ENCODE measurements around the gene BMP6.

Gene BMP6

DNA sequence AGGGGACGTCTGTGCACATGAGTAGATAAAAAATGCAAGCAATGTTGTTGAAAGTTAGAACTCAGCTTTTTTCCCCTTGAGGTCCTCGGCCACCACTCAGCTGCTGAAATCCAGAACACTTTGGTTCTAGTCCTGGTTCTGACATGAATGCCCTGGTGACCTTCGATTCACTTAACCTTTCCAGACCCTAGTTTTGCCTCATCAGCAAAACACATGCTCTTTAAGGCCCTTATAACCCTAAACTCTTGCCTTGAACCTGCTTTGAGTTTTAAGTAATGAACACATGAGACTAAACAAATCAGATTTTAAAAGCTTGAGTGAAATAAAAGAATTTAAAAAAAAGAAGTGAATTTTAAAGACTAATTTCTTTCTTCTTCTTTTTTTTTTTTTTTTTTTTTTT, 33.4 kb downstream of the BMP6 start:
- no peaks in the 10 kb centered on the region for H3K4me1 ChIP-seq (ENCODE audit: control insufficient read depth, insufficient read depth, low read length)
- no peaks in the 10 kb centered on the region for H3K36me3 ChIP-seq (ENCODE audit: control insufficient read depth, insufficient read depth, low read length)
- H3K9me3 ChIP-seq (ENCODE audit: control insufficient read depth, insufficient read depth, low read length) = no peaks in the 10 kb centered on the region
- H3K9ac ChIP-seq (ENCODE audit: low read depth, low read length) = no peak overlapping the region
- H3K27me3 ChIP-seq (ENCODE audit: control insufficient read depth, insufficient read depth, low read length) = no peaks in the 10 kb centered on the region
- H3K4me3 ChIP-seq (ENCODE audit: low read depth, low read length) = no peak overlapping the region

DNA sequence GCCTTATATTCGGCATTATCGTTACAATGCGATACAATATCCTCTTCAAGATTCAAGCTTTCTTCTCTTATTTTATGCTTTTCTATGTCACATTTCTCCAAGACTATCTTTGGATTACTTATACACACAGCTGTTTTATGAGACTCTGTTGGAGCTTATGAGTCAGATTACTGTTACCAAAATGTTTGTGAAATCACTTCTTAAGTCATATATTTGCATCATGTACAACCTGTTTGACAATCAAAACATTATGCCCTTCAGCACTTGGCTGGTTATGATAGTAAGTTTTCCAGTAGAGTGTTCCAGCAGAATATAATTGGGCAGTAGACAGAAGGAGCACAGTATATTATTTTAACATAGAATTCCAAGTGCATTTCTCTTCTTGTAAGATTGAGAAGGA, 35.2 kb downstream of the BMP6 start:
- H3K9ac ChIP-seq (ENCODE audit: low read depth, low read length) = no peak overlapping the region
- H3K4me1 ChIP-seq (ENCODE audit: control insufficient read depth, insufficient read depth, low read length) = no peaks in the 10 kb centered on the region
- H3K36me3 ChIP-seq (ENCODE audit: control insufficient read depth, insufficient read depth, low read length) = no peaks in the 10 kb centered on the region
- no peaks in the 10 kb centered on the region for H3K27me3 ChIP-seq (ENCODE audit: control insufficient read depth, insufficient read depth, low read length)
- no peaks in the 10 kb centered on the region for H3K9me3 ChIP-seq (ENCODE audit: control insufficient read depth, insufficient read depth, low read length)
- H3K4me3 ChIP-seq (ENCODE audit: low read depth, low read length) = no peak overlapping the region

DNA sequence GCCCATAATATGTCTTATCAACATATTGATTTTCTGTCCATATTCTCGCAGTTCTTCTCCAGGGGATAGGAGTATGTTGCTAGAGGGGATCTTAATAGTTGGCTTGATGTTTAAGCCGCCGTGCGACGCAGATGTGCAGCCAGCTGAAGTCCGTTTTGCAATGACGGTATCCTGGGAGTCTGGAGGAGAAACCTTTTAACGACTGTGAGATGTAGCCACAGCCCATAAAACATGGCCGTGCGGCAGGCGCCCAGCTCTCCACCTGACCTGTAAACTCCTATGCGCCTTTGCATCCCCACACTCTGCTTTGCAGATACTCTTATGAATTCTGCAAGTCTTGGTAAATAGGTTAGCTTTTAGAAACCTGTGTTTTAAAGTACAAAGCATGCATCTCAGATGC, 36.9 kb downstream of the BMP6 start:
- no peak overlapping the region for H3K4me3 ChIP-seq (ENCODE audit: low read depth, low read length)
- H3K36me3 ChIP-seq (ENCODE audit: control insufficient read depth, insufficient read depth, low read length) = no peaks in the 10 kb centered on the region
- H3K4me1 ChIP-seq (ENCODE audit: control insufficient read depth, insufficient read depth, low read length) = no peaks in the 10 kb centered on the region
- H3K9ac ChIP-seq (ENCODE audit: low read depth, low read length) = no peak overlapping the region
- no peaks in the 10 kb centered on the region for H3K27me3 ChIP-seq (ENCODE audit: control insufficient read depth, insufficient read depth, low read length)
- H3K9me3 ChIP-seq (ENCODE audit: control insufficient read depth, insufficient read depth, low read length) = no peaks in the 10 kb centered on the region

DNA sequence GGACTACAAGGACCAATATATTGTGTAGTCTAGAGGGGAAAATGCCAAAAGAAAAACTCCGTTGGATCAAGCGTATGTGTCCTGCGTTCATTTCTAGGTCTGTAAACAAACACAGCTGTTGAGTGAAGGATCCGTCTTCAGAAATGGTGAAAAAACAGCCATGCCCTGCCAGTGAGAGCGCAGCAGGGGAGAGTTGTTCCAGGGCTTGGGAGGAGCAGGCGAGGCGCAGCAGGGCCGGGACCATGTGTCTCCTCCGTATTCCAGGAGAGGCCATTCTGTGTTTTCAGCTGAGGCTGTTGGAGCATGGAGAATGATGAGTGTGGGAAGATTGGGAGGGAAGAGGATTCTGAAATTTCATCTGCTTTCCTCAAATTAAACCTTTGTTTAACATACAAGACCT, 38.0 kb downstream of the BMP6 start:
- Histone ChIP-seq H3K9me3 (ENCODE audit: control insufficient read depth, insufficient read depth, low read length) (no peaks in the 10 kb centered on the region), H3K4me3 (ENCODE audit: low read depth, low read length) (no peak overlapping the region), H3K27me3 (ENCODE audit: control insufficient read depth, insufficient read depth, low read length) (no peaks in the 10 kb centered on the region), H3K9ac (ENCODE audit: low read depth, low read length) (no peak overlapping the region), H3K4me1 (ENCODE audit: control insufficient read depth, insufficient read depth, low read length) (peaks cover 1% of the 10 kb centered on the region), H3K36me3 (ENCODE audit: control insufficient read depth, insufficient read depth, low read length) (no peaks in the 10 kb centered on the region)

DNA sequence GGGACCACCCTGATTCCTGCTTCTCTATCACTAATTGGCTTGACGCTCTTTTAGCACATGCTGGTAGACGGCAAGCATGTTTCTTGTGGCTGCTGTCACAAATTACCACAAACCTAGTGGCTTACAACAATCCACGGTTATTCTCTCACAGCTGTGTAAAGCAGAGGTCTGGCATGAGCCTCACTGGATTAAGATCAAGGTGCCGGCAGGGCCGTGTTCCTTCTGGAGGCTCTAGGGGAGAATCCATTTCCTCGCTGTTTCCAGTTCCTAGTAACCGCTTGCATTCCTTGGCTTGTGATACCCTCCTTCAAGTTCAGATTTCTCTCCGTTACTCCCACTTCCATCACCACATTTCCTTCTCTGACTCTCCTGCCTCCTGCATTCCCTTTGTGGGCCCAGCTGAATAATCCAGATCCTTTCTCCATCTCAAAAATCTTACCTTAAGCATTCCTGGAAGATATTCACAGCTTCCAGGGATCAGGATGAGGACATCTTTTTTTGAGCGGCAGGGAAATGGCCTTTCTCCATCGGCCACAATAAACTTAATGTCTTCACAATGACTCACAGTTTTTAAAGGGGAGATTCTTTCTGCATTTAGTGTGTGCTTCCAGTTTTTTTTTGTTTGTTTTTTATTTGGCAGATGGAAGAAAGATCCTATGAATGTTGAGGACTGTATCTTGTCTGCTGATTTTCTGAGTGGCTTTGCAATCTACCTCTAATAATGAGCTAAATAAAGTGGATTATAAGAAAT, 39.9 kb downstream of the BMP6 start:
- Histone ChIP-seq H3K36me3 (ENCODE audit: control insufficient read depth, insufficient read depth, low read length) (no peaks in the 10 kb centered on the region), H3K4me3 (ENCODE audit: low read depth, low read length) (no peak overlapping the region), H3K4me1 (ENCODE audit: control insufficient read depth, insufficient read depth, low read length) (peaks cover 10% of the 10 kb centered on the region), H3K27me3 (ENCODE audit: control insufficient read depth, insufficient read depth, low read length) (no peaks in the 10 kb centered on the region), H3K9me3 (ENCODE audit: control insufficient read depth, insufficient read depth, low read length) (no peaks in the 10 kb centered on the region), H3K9ac (ENCODE audit: low read depth, low read length) (no peak overlapping the region)

DNA sequence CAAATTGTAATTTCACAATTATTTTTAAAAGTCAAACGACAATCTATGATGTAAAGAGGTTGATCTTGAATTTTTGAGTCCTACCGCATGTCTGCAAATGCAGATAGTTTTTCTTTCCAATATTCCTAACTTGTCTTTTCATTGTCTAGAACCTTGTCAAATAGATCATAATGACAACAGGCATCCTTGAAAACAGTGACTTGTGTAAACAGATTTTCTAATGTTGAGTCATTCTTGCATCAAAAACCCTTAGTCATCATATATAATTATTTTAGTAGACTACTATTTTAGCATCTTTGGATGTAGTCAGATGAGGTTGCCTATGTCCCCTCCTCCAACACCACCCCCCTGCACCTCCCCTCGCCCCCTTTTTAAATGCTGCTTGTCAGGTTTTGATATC, 43.8 kb downstream of the BMP6 start:
- peaks cover 17% of the 10 kb centered on the region for H3K4me1 ChIP-seq (ENCODE audit: control insufficient read depth, insufficient read depth, low read length)
- no peaks in the 10 kb centered on the region for H3K36me3 ChIP-seq (ENCODE audit: control insufficient read depth, insufficient read depth, low read length)
- H3K9ac ChIP-seq (ENCODE audit: low read depth, low read length) = no peak overlapping the region
- no peaks in the 10 kb centered on the region for H3K9me3 ChIP-seq (ENCODE audit: control insufficient read depth, insufficient read depth, low read length)
- no peaks in the 10 kb centered on the region for H3K27me3 ChIP-seq (ENCODE audit: control insufficient read depth, insufficient read depth, low read length)
- no peak overlapping the region for H3K4me3 ChIP-seq (ENCODE audit: low read depth, low read length)

DNA sequence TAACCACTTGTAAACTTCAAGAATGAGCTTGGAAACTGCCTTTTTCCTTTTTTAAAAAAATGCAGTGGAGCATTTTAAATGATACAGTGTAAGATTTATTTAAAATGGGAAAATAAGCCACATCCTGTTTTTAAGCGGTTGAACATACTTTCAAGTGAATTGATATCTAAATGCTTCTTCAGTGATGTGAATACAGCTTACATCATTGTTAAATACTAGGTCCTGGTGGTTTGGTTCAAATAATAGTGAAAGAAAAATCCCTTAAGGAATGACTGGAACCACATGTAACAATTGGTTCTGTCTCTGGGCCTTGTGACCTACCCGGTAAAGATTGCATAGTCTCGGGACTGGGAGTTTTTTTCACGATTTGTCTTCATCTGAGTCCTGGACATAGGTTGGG, 44.2 kb downstream of the BMP6 start:
- Histone ChIP-seq H3K4me1 (ENCODE audit: control insufficient read depth, insufficient read depth, low read length) (peaks cover 17% of the 10 kb centered on the region), H3K9me3 (ENCODE audit: control insufficient read depth, insufficient read depth, low read length) (no peaks in the 10 kb centered on the region), H3K9ac (ENCODE audit: low read depth, low read length) (no peak overlapping the region), H3K36me3 (ENCODE audit: control insufficient read depth, insufficient read depth, low read length) (no peaks in the 10 kb centered on the region), H3K27me3 (ENCODE audit: control insufficient read depth, insufficient read depth, low read length) (no peaks in the 10 kb centered on the region), H3K4me3 (ENCODE audit: low read depth, low read length) (no peak overlapping the region)

DNA sequence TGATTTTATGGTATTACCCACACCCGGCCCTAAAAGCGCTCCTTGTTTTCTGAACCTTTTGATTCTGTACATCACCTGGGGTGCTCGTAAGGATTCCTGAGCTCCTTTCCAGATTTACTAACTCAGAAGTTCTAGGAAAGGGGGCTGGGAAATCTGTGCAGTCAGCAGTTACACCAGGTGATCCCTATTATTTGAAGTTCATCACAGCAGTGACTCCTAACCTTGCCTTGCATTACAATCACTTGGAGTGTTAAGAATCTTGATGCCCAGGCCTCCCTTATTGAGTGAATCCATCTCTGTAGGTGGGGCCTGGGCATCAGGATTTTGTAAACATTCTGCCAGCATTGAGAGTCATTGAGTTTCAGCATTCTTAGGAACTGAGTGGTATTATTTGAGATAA, 44.7 kb downstream of the BMP6 start:
- Histone ChIP-seq H3K36me3 (ENCODE audit: control insufficient read depth, insufficient read depth, low read length) (no peaks in the 10 kb centered on the region), H3K4me3 (ENCODE audit: low read depth, low read length) (no peak overlapping the region), H3K9me3 (ENCODE audit: control insufficient read depth, insufficient read depth, low read length) (no peaks in the 10 kb centered on the region)

DNA sequence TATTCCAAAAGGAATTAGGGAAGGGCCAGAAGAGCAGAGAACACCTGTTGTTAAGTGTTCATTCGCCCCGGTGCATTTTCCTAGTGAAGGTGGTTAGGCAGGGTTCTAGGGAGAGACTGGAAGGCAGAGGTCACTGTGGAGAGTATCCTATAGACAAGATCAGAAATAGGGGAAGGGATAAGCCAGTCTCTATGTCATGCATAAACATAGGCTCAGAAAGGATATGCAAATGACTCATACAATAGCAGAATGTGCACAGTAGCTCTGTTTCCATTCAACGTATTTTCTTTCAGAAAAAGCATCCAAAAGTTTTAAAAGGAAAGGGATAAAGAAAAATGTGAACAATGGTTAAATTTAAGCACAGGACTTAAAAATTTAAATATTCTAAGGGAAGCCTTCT, 47.4 kb downstream of the BMP6 start:
- no peaks in the 10 kb centered on the region for H3K9me3 ChIP-seq (ENCODE audit: control insufficient read depth, insufficient read depth, low read length)
- no peaks in the 10 kb centered on the region for H3K27me3 ChIP-seq (ENCODE audit: control insufficient read depth, insufficient read depth, low read length)
- no peaks in the 10 kb centered on the region for H3K36me3 ChIP-seq (ENCODE audit: control insufficient read depth, insufficient read depth, low read length)
- H3K4me1 ChIP-seq (ENCODE audit: control insufficient read depth, insufficient read depth, low read length) = peaks cover 17% of the 10 kb centered on the region
- H3K9ac ChIP-seq (ENCODE audit: low read depth, low read length) = no peak overlapping the region
- H3K4me3 ChIP-seq (ENCODE audit: low read depth, low read length) = no peak overlapping the region

More for the DNA sequence above, 44.7 kb downstream of the BMP6 start:
- Histone ChIP-seq H3K4me1 (ENCODE audit: control insufficient read depth, insufficient read depth, low read length) (peaks cover 17% of the 10 kb centered on the region), H3K9ac (ENCODE audit: low read depth, low read length) (no peak overlapping the region), H3K27me3 (ENCODE audit: control insufficient read depth, insufficient read depth, low read length) (no peaks in the 10 kb centered on the region)

DNA sequence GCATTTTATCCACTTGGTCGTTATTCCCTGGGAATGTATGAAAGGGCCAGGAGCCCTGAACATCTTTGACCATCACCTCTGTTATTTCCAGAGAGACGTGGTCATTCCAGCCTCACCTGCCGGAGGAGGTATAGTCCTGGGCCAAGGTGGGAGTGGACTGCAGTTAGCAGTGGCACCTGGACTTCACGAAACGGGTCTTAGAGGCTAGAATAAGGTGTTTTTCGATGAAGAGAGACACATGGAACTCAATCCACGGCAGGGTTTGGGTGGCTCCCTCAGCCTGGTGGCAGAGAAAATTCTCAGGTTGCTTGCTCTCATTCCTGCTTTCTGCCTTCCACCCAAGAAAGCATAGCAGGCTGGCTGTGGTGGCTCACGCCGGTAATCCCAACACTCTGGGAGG, 48.0 kb downstream of the BMP6 start:
- Histone ChIP-seq H3K9me3 (ENCODE audit: control insufficient read depth, insufficient read depth, low read length) (no peaks in the 10 kb centered on the region), H3K36me3 (ENCODE audit: control insufficient read depth, insufficient read depth, low read length) (no peaks in the 10 kb centered on the region), H3K27me3 (ENCODE audit: control insufficient read depth, insufficient read depth, low read length) (no peaks in the 10 kb centered on the region)

DNA sequence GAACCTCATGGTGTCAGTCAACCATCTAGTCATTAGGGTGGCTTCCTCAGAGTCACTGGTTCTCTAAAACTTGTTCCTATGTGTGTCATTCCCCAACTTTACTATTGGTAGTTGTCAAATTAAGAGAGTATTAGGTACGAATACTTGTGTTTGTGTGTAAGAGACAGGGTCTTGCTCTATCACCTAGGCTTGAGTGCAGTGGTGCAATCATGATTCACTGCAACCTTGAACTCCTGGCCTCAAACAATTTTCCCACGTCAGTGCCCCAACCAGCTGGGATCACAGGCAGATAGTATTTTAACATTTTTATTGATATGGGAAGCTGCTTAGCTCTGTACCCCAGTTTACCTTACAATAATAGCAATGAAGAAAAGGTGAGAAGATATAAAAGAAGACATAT, 50.6 kb downstream of the BMP6 start:
- Histone ChIP-seq H3K9me3 (ENCODE audit: control insufficient read depth, insufficient read depth, low read length) (no peaks in the 10 kb centered on the region), H3K4me1 (ENCODE audit: control insufficient read depth, insufficient read depth, low read length) (no peaks in the 10 kb centered on the region), H3K9ac (ENCODE audit: low read depth, low read length) (no peak overlapping the region)

More for the DNA sequence above, 48.0 kb downstream of the BMP6 start:
- Histone ChIP-seq H3K4me1 (ENCODE audit: control insufficient read depth, insufficient read depth, low read length) (peaks cover 15% of the 10 kb centered on the region), H3K9ac (ENCODE audit: low read depth, low read length) (no peak overlapping the region), H3K4me3 (ENCODE audit: low read depth, low read length) (no peak overlapping the region)

DNA sequence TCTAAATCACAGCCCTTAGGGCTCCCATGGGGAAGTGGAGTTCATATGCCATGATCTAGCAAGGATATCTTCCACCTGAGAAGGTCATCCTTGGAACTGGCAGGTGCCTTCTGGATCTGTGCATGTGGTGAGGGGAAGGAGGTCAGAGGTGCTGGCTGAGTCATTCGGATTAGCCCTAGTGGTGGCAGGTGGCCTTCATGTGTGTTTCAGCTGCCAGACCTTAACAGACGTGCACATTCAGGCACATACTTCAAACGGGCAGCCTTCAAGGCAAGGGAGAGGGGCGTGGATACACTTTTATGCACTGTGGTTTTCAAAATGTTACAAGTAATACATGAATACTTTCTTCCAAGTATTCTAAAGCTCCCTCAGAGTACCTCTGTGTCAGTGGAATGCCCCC, 51.2 kb downstream of the BMP6 start:
- no peaks in the 10 kb centered on the region for H3K36me3 ChIP-seq (ENCODE audit: control insufficient read depth, insufficient read depth, low read length)

More for the DNA sequence above, 50.6 kb downstream of the BMP6 start:
- Histone ChIP-seq H3K4me3 (ENCODE audit: low read depth, low read length) (no peak overlapping the region), H3K36me3 (ENCODE audit: control insufficient read depth, insufficient read depth, low read length) (no peaks in the 10 kb centered on the region), H3K27me3 (ENCODE audit: control insufficient read depth, insufficient read depth, low read length) (no peaks in the 10 kb centered on the region)

More for the DNA sequence above, 51.2 kb downstream of the BMP6 start:
- H3K27me3 ChIP-seq (ENCODE audit: control insufficient read depth, insufficient read depth, low read length) = no peaks in the 10 kb centered on the region
- H3K4me1 ChIP-seq (ENCODE audit: control insufficient read depth, insufficient read depth, low read length) = no peaks in the 10 kb centered on the region
- no peak overlapping the region for H3K4me3 ChIP-seq (ENCODE audit: low read depth, low read length)
- H3K9ac ChIP-seq (ENCODE audit: low read depth, low read length) = no peak overlapping the region
- no peaks in the 10 kb centered on the region for H3K9me3 ChIP-seq (ENCODE audit: control insufficient read depth, insufficient read depth, low read length)

All from iPS-15b (cell line).